Skin epidermis (tissue), 12 donors: ENCODE data around the gene FILIP1L.
A peak's percentile ranks its signal among the peaks of the same experiment; 100 is the strongest.

Experiments used
- H3K27ac ChIP-seq, 21 experiments: fragments of 200-600 bp; sonication (generic) in 11 of 21; one replicate each; pipeline ENCODE4 v1.5.0; 2020; ENCODE audit warnings: mild to moderate bottlenecking in 3 of 21, inconsistent platforms in 2 of 21, moderate library complexity in 2 of 21
- H3K4me3 ChIP-seq, 7 experiments: fragments of 200-600 bp; sonication (generic) in 2 of 7; one replicate each; pipeline ENCODE4 v1.5.0; 2020; ENCODE audit warnings: inconsistent platforms in 2 of 7, mild to moderate bottlenecking in 2 of 7, moderate library complexity in 1 of 7

Gene FILIP1L

DNA sequence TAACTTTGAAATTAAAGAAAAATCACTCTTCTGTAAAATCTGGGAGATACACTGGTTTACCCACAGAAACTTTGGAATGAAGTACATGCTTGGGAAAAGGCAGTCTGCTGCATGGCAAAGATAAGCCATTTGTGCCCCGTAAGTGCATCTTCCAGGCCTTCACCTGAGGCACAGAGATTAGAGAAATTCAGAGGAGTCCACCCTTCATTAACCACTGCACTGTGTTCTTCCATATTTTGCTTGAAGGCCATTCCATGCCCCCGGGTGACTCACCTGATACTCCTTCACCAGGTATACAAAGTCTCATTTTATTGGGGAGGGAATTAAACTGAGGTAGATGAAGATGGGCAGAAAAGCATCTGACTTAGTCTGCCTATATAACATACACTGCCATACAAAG, 243.6 kb downstream of the FILIP1L start:
- H3K4me3 ChIP-seq, result no peak overlapping the region
- H3K27ac ChIP-seq, result peak overlapping the region in 1 of 21 experiments; percentile 25

- no peak overlapping the region for H3K4me3 ChIP-seq
- peak overlapping the region in 2 of 21 experiments; percentile 4 to 36 for H3K27ac ChIP-seq
These were observed 244.7 kb downstream of the FILIP1L start for GRCh38 chr3:99869621-99870020.

GRCh38 chr3:99868311-99868646, 246.0 kb downstream of the FILIP1L start:
- Histone ChIP-seq H3K27ac (peak overlapping the region in 1 of 21 experiments; percentile 7), H3K4me3 (no peak overlapping the region)

DNA sequence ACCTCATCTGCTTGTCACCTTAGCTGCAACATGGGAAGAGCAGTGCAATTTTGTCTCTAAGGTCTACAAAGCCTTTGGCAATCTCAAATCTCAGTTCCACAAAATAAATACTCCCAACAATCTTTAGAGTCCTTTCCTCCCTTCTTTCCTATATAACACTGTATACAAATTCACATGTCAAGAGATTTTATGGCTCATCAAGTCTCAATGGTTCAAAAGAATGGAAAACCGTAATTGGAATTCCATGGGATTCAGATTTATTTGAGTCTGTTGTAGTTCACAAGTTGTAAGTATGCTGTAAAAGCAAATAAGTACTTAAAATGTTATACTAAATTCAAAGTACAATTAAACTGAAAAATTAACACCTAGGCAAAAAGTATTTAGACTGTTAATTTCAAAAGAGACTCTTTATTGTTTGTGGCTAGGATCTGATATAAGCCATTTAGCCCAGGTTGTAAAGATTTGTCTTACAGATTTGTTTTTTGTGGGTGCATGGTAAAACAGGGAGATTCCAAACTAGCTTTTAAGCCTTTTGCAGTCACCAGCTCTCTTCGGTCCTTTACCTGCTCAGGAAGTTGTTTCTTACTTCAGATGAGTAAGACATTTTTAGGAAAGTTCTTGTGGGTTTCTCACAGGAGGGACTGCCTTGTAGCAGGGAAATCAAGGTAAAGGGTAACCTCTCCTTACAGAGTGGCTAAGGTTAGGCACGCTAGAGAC, 246.5 kb downstream of the FILIP1L start:
- Histone ChIP-seq H3K27ac (peak overlapping the region in 1 of 21 experiments; percentile 7), H3K4me3 (no peak overlapping the region)

- H3K27ac ChIP-seq, result peak overlapping the region in 2 of 21 experiments; percentile 3 to 25
- H3K4me3 ChIP-seq, result no peak overlapping the region
These were observed 248.0 kb downstream of the FILIP1L start for GRCh38 chr3:99866261-99866761.

DNA sequence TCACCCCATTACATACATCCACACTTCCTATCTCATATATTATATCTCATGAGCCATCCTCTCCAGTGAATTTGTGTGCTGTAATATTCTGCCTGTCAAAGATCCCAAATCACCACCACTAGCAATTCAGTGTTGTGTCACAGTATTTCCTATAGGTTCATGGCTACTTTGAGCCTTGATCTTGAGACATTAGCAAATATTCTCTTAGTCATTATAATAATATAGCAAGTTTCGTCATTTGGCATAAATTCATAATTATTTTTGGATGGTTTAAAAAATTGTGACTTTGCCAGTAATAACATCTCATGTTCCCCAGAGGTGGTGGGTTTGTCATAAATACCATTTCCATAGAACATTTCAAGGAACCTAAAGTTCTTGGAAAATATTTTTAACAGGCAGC, 249.0 kb downstream of the FILIP1L start:
- no peak overlapping the region for H3K27ac ChIP-seq
- no peak overlapping the region for H3K4me3 ChIP-seq

DNA sequence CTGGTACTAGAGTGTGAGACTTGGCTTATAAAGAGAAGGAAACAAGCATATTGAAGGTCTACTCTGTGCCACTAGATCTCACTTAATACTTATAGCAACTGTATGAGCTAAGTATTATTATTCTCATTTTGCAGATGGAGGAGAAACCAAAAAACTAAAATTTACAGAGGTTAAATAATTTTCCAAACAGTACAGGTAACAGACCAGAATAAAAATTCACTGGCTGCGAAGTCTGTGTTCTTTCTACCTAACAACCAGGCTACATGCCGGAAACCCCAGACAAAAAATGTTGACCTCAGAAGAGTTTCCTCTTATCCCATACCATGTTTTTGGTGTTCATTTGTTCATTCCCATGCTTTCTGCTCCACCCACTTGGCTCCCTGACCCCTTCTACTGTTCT, 250.0 kb downstream of the FILIP1L start:
- H3K4me3 ChIP-seq, result no peak overlapping the region
- H3K27ac ChIP-seq, result no peak overlapping the region

GRCh38 chr3:99863588-99863987, 250.7 kb downstream of the FILIP1L start:
- H3K27ac ChIP-seq, result no peak overlapping the region
- H3K4me3 ChIP-seq, result no peak overlapping the region

GRCh38 chr3:99863002-99863401, 251.3 kb downstream of the FILIP1L start:
- Histone ChIP-seq H3K27ac (no peak overlapping the region), H3K4me3 (no peak overlapping the region)

- no peak overlapping the region for H3K27ac ChIP-seq
These were observed 252.1 kb downstream of the FILIP1L start for GRCh38 chr3:99862208-99862607.

DNA sequence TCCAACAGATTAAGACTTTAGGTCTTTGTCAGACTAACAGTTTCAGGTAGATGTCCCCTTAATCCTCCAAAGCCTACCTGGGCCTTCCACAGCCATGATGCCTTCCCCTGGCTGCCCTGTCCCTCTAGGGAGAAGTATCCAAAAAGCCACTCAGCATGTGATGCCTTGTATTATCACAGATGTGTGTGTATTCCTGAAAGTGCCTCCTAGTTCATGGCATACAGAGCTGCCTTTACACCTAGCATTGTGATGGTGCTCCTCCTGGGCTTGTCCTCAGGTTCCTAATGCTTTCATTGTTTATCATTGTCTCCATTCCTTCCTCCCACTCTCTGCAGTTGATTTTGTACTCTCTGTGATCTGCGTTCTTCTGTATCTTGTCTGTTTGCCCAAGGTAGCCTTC, 253.1 kb downstream of the FILIP1L start:
- H3K27ac ChIP-seq, result peak overlapping the region in 1 of 21 experiments; percentile 13
- H3K4me3 ChIP-seq, result no peak overlapping the region

More at GRCh38 chr3:99862208-99862607, 252.1 kb downstream of the FILIP1L start:
- H3K4me3 ChIP-seq, result no peak overlapping the region

GRCh38 chr3:99859825-99860224, 254.5 kb downstream of the FILIP1L start:
- Histone ChIP-seq H3K27ac (peak overlapping the region in 2 of 21 experiments; percentile 51 to 55), H3K4me3 (no peak overlapping the region)

DNA sequence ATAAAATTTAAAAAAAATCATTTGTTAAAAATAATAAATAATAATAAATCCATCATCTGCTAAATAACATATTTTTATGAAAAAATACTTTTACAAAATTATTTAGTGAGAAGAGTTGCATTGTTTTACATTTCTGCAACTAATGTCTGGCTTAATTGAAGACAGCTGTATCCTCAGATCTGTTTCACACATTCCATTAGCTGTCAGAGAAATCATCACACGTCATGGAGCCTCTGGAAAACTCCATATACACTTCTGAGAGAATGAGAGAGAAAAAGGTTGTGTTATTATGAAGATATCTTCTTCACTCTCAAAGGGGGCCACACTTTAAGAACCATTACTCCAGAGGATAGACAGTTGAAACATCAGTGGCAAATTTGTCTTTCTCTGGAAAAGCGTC, 255.8 kb downstream of the FILIP1L start:
- Histone ChIP-seq H3K4me3 (no peak overlapping the region), H3K27ac (no peak overlapping the region)

GRCh38 chr3:99857278-99857677, 257.0 kb downstream of the FILIP1L start:
- Histone ChIP-seq H3K4me3 (no peak overlapping the region), H3K27ac (no peak overlapping the region)

DNA sequence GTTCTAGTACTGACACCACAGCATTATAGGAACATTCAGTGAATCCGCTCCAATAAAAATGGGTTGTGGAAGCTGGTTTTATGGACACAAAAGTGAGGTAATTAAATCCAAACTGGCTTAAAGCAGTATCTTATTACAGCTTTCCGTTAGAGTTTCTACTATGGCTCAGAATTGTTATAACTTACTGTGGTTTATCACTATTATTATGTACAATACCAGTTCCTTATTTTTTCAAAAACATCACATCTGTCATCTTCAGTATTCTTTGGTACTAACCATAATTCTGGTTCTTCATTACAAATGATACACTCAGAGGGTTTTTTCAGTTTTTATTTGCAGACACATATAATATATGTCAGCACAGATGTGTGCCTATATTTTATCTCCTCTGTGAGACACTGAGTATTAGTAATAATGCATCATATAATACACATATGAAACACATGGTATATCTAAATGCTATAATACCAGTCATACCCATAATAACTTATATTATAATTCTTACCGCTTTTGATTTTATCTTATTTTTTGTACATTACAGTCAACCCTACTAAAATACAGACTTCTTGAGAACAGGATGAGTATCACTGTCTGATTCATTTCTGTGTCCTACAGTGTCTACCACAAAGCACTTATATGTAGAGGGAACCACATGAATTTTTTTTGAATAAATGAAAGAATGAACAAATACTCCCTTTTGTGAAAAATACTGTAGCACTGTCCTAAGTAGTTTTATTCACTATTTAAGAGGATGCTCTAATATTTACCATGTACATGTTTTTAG, 257.7 kb downstream of the FILIP1L start:
- Histone ChIP-seq H3K4me3 (no peak overlapping the region), H3K27ac (no peak overlapping the region)

GRCh38 chr3:99855900-99856299, 258.4 kb downstream of the FILIP1L start:
- H3K4me3 ChIP-seq, result no peak overlapping the region
- H3K27ac ChIP-seq, result no peak overlapping the region

DNA sequence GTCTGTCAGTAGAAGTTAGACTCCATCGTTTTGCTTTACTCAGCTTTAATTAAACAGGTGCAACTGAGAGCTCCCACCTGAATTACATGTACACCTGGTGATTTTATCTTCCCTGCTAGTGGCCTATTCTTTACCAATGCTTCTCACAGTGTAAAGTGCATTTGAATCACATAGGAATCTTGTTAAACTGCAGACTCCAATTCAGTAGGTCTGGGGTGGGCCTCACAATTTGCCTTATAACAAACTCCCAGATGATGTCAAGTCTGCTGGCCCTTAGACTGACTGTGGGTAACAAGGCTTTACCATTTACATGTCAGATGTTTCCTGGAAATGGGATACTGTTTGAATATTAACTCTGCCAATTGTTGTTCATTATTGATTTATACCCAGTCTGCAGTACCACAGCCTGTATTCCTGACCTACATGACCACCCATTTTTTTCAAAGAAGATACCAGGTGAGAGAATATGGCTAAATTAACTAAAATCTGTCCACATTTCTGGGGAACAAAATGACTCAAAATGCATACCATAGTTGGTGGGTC, 259.5 kb downstream of the FILIP1L start:
- no peak overlapping the region for H3K4me3 ChIP-seq
- no peak overlapping the region for H3K27ac ChIP-seq

DNA sequence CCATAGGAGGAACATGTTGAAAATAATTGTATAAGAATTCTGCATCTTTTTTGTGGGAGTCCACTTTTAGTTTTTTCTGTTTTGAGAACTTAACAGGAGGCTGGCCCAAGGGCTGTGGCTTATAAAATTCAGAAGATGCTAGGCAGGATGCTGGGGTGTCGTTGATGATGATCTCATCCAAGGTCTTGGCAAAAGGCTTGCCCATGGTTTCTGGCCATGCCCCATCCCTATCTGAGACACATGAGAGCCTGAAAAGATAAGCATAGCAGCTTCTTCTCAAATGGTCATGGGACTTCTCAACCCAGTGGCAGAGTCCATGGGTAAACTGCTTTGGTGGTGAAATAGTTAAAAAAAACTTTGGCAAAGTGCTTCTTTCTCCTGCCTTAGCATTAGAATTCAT, 261.4 kb downstream of the FILIP1L start:
- Histone ChIP-seq H3K27ac (no peak overlapping the region), H3K4me3 (no peak overlapping the region)

DNA sequence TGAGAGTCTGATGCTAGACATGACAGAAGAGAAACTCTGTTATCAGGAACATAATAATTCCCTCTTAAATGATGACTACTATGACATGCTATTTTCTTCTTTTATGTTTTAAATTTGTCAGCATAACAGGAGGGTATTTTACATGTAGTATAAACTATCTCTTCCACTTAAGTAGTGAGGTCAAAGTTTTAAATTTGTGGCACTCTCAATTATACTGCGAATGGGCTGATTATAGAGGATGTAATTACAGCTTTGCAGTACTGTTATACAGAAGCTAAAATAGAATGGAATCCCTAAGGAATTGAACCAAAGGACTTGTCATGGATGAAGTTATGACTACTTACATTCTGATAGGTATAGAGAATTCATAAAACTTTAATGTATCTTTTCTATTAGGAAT, 262.3 kb downstream of the FILIP1L start:
- Histone ChIP-seq H3K4me3 (no peak overlapping the region), H3K27ac (no peak overlapping the region)

- Histone ChIP-seq H3K27ac (no peak overlapping the region), H3K4me3 (no peak overlapping the region)
These were observed 263.7 kb downstream of the FILIP1L start for GRCh38 chr3:99850608-99851007.

DNA sequence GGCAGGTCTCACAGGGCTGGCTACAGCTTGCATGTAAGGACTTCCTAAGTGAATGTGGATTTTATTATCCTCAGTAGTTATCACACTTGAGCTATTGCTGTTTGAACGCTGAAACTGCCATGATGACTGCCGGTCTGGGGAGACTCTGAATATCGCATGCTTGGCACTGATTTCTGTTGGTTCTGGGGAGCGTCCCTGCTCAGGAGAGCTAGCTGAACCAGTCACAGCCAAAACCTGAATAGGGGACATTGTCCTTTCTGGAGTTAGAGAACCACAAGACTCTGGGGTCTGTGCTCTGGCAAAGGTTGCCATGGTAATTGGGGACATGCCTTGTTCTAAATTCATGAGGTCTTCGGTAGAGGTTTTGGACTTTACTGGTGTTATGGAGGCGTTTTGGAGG, 265.9 kb downstream of the FILIP1L start:
- Histone ChIP-seq H3K4me3 (no peak overlapping the region), H3K27ac (no peak overlapping the region)
